GM18907 (cell line): ENCODE data around the gene WNT3A.

Source experiments
- ATAC-seq: cut with Tn5 transposase; IDR thresholded peaks from one replicate; pipeline ENCODE4 v1.9.1; 2021; ENCODE audit warnings: mild to moderate bottlenecking, moderate library complexity; ENCODE audit not compliant: unreplicated experiment

WNT3A gene

DNA sequence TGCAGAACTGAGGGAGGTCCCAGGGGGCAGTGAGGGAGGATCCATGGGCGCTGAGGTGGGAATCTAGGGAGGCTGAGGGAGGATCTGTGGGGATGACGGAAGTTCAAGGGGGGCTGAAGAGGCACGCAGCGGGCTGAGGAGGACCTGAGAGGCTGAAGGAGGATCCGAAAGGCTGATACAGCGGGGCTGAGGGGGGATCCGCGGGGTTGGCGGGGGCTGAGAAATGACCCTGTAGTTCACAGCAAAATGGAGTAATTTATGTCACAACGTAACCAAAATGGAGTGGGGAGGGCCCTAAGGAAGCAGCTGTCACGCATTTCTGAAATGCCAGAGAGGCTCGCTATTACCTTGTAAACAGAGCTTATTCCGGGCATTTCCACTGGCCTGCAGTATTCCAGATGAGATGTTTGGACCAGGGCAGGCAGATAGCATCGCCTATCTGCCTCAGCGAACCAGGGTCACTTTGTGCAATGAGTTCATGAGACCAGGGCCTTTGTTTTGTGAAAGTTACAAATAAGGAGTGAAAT lies 103.2 kb downstream of the WNT3A start:
- no peak for ATAC-seq

DNA sequence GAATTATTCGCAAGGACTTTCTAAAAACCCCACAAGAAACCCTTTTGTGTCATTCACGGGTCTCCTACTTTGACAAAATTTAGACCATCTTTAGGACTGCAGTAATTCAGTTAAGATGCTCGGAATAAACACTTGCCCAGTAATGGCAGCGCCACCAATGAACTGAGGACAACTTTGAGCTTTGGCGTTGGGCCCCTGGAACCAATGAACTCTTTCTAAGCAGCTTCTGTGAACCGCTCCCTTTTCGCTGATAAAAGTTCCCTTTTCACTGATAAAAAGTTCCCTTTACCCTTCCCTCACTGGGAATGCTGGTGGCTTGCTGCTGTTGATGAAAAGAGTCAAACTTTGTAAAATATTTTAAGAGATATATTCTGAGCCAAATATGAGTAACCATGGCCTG lies 103.8 kb downstream of the WNT3A start:
- ATAC-seq = no peak
